ENCODE data around the gene RDH8. TPM values are rescaled to one million over a fixed set of nuclear protein-coding genes. Genes with fewer than 3 reads are reported as not detected.

Gene RDH8
- total and polyA plus RNA-seq, 3 donors from 2014 or later = 1.7 to 3.7 TPM; not detected in 1

DNA sequence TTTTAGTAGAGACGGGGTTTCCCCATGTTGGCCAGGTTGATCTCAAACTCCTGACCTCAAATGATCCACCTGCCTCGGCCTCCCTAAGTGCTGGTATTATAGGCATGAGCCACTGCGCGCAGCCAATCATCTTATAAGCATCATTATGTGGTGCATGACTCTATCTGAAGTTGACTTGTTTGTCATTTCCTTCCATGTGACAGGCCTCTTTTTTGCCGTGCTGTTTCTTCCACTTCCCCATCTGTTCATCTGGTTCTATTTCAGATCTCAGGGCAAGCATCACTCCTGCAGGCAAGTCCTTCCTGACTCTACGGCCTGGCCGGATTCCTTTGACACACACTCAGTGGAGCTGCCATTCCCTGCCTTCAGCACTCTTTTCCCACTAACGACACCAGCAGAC lies 18.2 kb upstream of the RDH8 start:
- Histone ChIP-seq H3K9me3 (no peaks in the 10 kb centered on the region), H3K4me1 (no peaks in the 10 kb centered on the region), H3K27ac (no peak overlapping the region), H3K36me3 (ENCODE audit: low read depth, missing control alignments) (no peaks in the 10 kb centered on the region), H3K27me3 (no peaks in the 10 kb centered on the region), H3K4me3 (no peak overlapping the region)
- 84 to 85% methylated on average over 8 of the region's 8 CpGs for WGBS, 2 donors
- intact Hi-C loops (cut with DNase I; ENCODE audit: low total_unique reads) = no loop called here
- TF ChIP-seq POLR2A (IDR thresholded peaks at IDR 0.05) = no peak
- TF ChIP-seq, protein P1, sequence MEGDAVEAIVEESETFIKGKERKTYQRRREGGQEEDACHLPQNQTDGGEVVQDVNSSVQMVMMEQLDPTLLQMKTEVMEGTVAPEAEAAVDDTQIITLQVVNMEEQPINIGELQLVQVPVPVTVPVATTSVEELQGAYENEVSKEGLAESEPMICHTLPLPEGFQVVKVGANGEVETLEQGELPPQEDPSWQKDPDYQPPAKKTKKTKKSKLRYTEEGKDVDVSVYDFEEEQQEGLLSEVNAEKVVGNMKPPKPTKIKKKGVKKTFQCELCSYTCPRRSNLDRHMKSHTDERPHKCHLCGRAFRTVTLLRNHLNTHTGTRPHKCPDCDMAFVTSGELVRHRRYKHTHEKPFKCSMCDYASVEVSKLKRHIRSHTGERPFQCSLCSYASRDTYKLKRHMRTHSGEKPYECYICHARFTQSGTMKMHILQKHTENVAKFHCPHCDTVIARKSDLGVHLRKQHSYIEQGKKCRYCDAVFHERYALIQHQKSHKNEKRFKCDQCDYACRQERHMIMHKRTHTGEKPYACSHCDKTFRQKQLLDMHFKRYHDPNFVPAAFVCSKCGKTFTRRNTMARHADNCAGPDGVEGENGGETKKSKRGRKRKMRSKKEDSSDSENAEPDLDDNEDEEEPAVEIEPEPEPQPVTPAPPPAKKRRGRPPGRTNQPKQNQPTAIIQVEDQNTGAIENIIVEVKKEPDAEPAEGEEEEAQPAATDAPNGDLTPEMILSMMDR (IDR thresholded peaks at IDR 0.05) = no peak
- no peak for DNase-seq

DNA sequence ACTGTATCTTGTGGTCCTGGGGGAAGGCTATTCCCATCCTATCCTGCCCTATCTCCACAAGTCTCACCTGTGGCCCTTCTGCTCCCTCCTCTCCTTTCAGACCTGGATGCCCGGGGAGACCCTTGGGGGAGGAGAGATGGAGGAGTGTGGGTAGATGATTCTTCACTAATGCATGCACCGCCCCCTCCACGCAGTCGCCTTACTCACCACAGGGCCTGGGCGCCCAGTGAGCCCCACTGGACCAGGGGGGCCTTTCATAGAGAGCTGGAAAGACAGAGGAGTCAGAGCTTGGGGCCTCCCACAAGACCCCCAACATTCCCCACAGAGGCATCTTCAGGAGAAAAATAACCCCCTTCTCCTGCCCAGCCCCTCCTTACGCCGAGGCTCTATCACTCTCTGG lies 17.3 kb upstream of the RDH8 start:
- Histone ChIP-seq H3K27ac (no peak overlapping the region), H3K4me1 (no peaks in the 10 kb centered on the region), H3K4me3 (no peak overlapping the region), H3K36me3 (ENCODE audit: low read depth, missing control alignments) (no peaks in the 10 kb centered on the region), H3K9me3 (no peaks in the 10 kb centered on the region), H3K27me3 (no peaks in the 10 kb centered on the region)
- WGBS, 2 donors = 70 to 84% methylated on average over 5 to 7 of the region's 7 CpGs
- TF ChIP-seq, protein P1 (IDR thresholded peaks at IDR 0.05) = no peak
- TF ChIP-seq POLR2A (IDR thresholded peaks at IDR 0.05) = no peak
- no peak for DNase-seq
- intact Hi-C loops (cut with DNase I; ENCODE audit: low total_unique reads) = no loop called here

DNA sequence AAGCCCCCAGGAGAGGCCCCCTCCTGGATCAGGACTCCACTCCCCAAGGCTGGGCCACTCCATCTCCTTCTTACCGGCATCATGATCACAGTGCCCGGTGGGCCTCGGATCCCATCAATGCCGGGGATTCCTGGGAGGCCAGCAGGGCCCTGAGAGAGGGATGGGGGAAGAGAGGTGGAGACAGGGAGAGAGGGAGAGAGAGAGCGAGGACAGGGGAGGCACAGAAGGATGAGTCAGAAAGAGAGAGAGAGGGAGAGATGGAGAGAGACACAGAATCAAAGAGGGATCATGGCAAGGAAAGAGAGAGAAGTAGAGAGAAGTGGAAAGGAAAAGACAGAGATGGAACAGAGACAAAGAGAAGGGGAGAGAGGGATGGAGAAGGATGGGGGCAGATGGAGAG lies 16.7 kb upstream of the RDH8 start:
- Histone ChIP-seq H3K4me1 (no peaks in the 10 kb centered on the region), H3K27ac (no peak overlapping the region), H3K36me3 (ENCODE audit: low read depth, missing control alignments) (no peaks in the 10 kb centered on the region), H3K27me3 (no peaks in the 10 kb centered on the region), H3K4me3 (no peak overlapping the region), H3K9me3 (no peaks in the 10 kb centered on the region)
- TF ChIP-seq, protein P1 (IDR thresholded peaks at IDR 0.05) = no peak
- TF ChIP-seq POLR2A (IDR thresholded peaks at IDR 0.05) = no peak
- DNase-seq = no peak
- intact Hi-C loops (cut with DNase I; ENCODE audit: low total_unique reads) = no loop called here
- WGBS, 2 donors = 70 to 82% methylated on average over 5 of the region's 5 CpGs

DNA sequence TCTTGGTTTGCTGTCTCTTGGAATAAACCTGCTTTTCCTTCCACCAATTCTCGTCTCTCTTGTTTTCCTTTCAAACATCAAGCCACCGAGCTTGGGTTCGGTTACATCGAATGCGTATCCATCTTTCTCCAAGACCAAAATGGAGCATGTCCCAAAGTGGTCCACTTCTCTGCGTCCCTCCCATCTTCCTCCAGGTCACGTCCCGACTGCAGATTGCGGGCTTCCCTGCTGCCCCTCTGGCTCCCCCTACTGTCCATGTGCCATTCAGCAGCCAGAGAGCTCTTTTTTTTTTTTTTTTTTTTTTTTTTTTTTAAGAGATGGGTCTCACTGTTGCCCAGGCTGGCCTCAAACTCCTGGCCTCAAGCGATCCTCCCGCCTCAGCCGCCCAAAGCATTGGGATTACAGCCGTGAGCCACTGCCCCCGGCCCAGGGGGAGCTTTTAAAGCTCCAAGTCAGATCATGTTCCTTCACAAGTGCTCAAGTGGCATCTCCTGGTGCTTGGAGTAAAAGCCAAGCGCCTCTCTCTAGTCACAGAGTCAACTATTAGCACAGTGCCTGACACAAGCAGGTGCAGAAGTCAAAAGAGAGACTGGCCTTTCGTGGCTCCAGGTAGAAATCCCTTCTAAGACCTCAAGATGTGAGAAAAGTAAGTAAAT lies 13.0 kb upstream of the RDH8 start:
- H3K27me3 ChIP-seq = no peaks in the 10 kb centered on the region
- H3K9me3 ChIP-seq = no peaks in the 10 kb centered on the region
- 17 to 20% methylated on average over 15 to 16 of the region's 16 CpGs for WGBS, 2 donors
- H3K36me3 ChIP-seq (ENCODE audit: low read depth, missing control alignments) = no peaks in the 10 kb centered on the region
- intact Hi-C loops (cut with DNase I; ENCODE audit: low total_unique reads) = loop anchor here (10.0 kb wide), 1 partner anchor 65 kb away; the partner anchor contains the start of gene OLFM2
- TF ChIP-seq, protein P1 (IDR thresholded peaks at IDR 0.05) = peak; percentile 6 to 74 (median 58)
- TF ChIP-seq POLR2A (IDR thresholded peaks at IDR 0.05) = no peak
- H3K4me1 ChIP-seq = no peaks in the 10 kb centered on the region
- no peak overlapping the region for H3K4me3 ChIP-seq
- DNase-seq = peak; percentile 87
- H3K27ac ChIP-seq = no peak overlapping the region

DNA sequence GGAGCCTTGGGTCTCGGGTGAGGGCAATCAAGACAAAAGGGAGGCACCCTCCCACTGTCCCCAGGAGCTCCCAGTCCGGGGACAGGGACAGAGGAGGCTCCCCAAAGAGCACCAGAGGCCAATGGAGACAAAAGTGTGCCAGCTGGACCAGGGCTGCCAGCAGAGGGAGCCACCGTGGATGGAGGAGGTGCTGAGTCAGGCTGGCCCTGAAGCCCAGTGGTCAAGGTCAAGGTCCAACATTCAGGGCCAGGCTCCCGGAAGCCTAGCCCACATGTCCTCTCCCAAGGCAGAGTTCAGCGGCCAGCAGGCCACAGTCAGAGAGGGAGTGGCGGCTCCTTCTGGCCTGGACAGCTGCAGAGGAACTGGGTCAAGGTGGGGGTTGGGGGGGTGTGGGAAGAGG lies 11.4 kb upstream of the RDH8 start:
- H3K4me3 ChIP-seq = no peak overlapping the region
- intact Hi-C loops (cut with DNase I; ENCODE audit: low total_unique reads) = loop anchor here (10.0 kb wide), 1 partner anchor 67 kb away; the partner anchor contains the start of gene OLFM2
- peak; percentile 46 for DNase-seq
- TF ChIP-seq, protein P1 (IDR thresholded peaks at IDR 0.05) = peak in 2 of 3 experiments; percentile 38 to 49
- TF ChIP-seq POLR2A (IDR thresholded peaks at IDR 0.05) = no peak
- 46 to 56% methylated on average over 4 to 6 of the region's 6 CpGs for WGBS, 2 donors
- H3K9me3 ChIP-seq = no peaks in the 10 kb centered on the region
- H3K36me3 ChIP-seq (ENCODE audit: low read depth, missing control alignments) = no peaks in the 10 kb centered on the region
- H3K4me1 ChIP-seq = peaks cover 10% of the 10 kb centered on the region
- no peaks in the 10 kb centered on the region for H3K27me3 ChIP-seq
- H3K27ac ChIP-seq = no peak overlapping the region
